H1 (cell line): ENCODE results near the gene RPS6KB2. TPM values are rescaled to one million over a fixed set of nuclear protein-coding genes. Genes with fewer than 3 reads are reported as not detected.

Experiments
- CTCF ChIA-PET: fragments of 300-600 bp; sonication (Branson Sonifier 250); formaldehyde crosslinking; loops from one replicate; lab custom pipeline; 2021; ENCODE audit not compliant: partially characterized antibody; lab: Charles Lee
- POLR2A ChIA-PET: fragments of 300-600 bp; sonication (Branson Sonifier 250); formaldehyde crosslinking; loops from one replicate; lab custom pipeline; 2021; ENCODE audit warnings: inconsistent platforms; ENCODE audit not compliant: partially characterized antibody; lab: Charles Lee
- DNase-seq, 2 experiments: peaks; one replicate each; pipeline versions ENCODE4 v3.0.0 to v3.0.0-alpha.2; 2010 to 2022; ENCODE audit warnings: low spot score in 2 of 2, low read depth in 1 of 2, mixed read lengths in 1 of 2
- FAIRE-seq: peaks from 2 replicates; lab custom pipeline; 2011; peaks lifted over from hg19 to GRCh38; lab: Jason Lieb, UNC
- H2AFZ ChIP-seq: 2 replicates; pipeline ENCODE4 v1.8.1; 2012; ENCODE audit warnings: low read length, inconsistent platforms
- H2AK5ac ChIP-seq: 2 replicates; pipeline ENCODE4 v1.6.1; 2013; ENCODE audit warnings: low read depth, low read length
- H2BK120ac ChIP-seq: replicated peaks from 2 replicates; pipeline ENCODE3; 2013; ENCODE audit warnings: low read depth, low read length, inconsistent platforms
- H2BK12ac ChIP-seq: 2 replicates; pipeline ENCODE4 v1.6.1; 2013; ENCODE audit warnings: low read depth, low read length
- H2BK15ac ChIP-seq: 2 replicates; pipeline ENCODE4 v1.6.1; 2013; ENCODE audit warnings: low read length
- H2BK20ac ChIP-seq: 2 replicates; pipeline ENCODE4 v1.6.1; 2013; ENCODE audit warnings: low read length
- H2BK5ac ChIP-seq: 2 replicates; pipeline ENCODE4 v1.6.1; 2013; ENCODE audit warnings: low read depth, low read length
- H3K14ac ChIP-seq: 2 replicates; pipeline ENCODE4 v1.6.1; 2013; ENCODE audit warnings: inconsistent platforms; ENCODE audit not compliant: insufficient read length
- H3K18ac ChIP-seq: 2 replicates; pipeline ENCODE4 v1.6.1; 2013; ENCODE audit warnings: low read length; ENCODE audit errors: extremely low read depth
- H3K23ac ChIP-seq: 2 replicates; pipeline ENCODE4 v1.6.1; 2013; ENCODE audit warnings: inconsistent platforms; ENCODE audit not compliant: insufficient read length
- H3K23me2 ChIP-seq: 2 replicates; pipeline ENCODE4 v1.6.1; 2013; ENCODE audit warnings: low read depth, low read length
- H3K27ac ChIP-seq: 2 replicates; pipeline ENCODE4 v1.6.1; 2011; ENCODE audit warnings: low read depth, low read length, inconsistent platforms
- H3K27me3 ChIP-seq, 4 experiments: replicated peaks in 1 of 4; 1 replicate in 1 of 4; 2 replicates in 3 of 4; pipeline versions ENCODE4 v1.6.1 to v1.8.1; 2011 to 2013; ENCODE audit warnings: low read length in 3 of 4, mild to moderate bottlenecking in 3 of 4, inconsistent platforms in 2 of 4, mixed read lengths in 2 of 4, moderate library complexity in 1 of 4; ENCODE audit not compliant: control insufficient read depth in 3 of 4, insufficient read depth in 3 of 4; ENCODE audit errors: extremely low read depth in 1 of 4
- H3K36me3 ChIP-seq, 4 experiments: 2 replicates each; pipeline versions ENCODE4 v1.6.1 to v1.8.1; 2011 to 2013; ENCODE audit warnings: mild to moderate bottlenecking in 4 of 4, low read length in 3 of 4, moderate library complexity in 2 of 4, control low read depth in 1 of 4, inconsistent platforms in 1 of 4; ENCODE audit not compliant: insufficient read depth in 4 of 4, control insufficient read depth in 2 of 4
- H3K4ac ChIP-seq: replicated peaks from 2 replicates; pipeline ENCODE3; 2013; ENCODE audit warnings: low read length, low read depth, mixed read lengths, inconsistent platforms; ENCODE audit not compliant: insufficient read length
- H3K4me1 ChIP-seq, 4 experiments: replicated peaks in 1 of 4; 1 replicate in 1 of 4; 2 replicates in 3 of 4; pipeline versions ENCODE4 v1.6.1 to v1.8.1; 2011 to 2013; ENCODE audit warnings: low read length in 3 of 4, inconsistent platforms in 2 of 4, mixed read lengths in 1 of 4; ENCODE audit not compliant: insufficient read depth in 4 of 4, control insufficient read depth in 3 of 4
- H3K4me2 ChIP-seq, 2 experiments: 2 replicates each; pipeline versions ENCODE4 v1.6.1 to v1.8.1; 2011 to 2013; ENCODE audit warnings: low read depth in 2 of 2, low read length in 2 of 2, control low read depth in 1 of 2, inconsistent platforms in 1 of 2, mild to moderate bottlenecking in 1 of 2; ENCODE audit not compliant: insufficient read depth in 1 of 2
- H3K4me3 ChIP-seq, 4 experiments: fragments of 200-600, 300-600 bp in 1 of 4; sonication (generic), shearing (Covaris generic), sonication (Bioruptor Twin) in 1 of 4; 2 replicates each; pipeline versions ENCODE4 v1.5.1 to v1.8.1; 2011 to 2016; ENCODE audit warnings: low read length in 4 of 4, low read depth in 3 of 4, control low read depth in 2 of 4, inconsistent platforms in 2 of 4, mild to moderate bottlenecking in 2 of 4, mixed read lengths in 1 of 4, moderate library complexity in 1 of 4; ENCODE audit not compliant: insufficient read depth in 2 of 4; ENCODE audit errors: extremely low read depth in 1 of 4
- H3K56ac ChIP-seq: replicated peaks from 2 replicates; pipeline ENCODE3; 2013; ENCODE audit warnings: low read depth, mild to moderate bottlenecking, mixed read lengths, low read length, inconsistent platforms; ENCODE audit not compliant: insufficient read length
- H3K79me1 ChIP-seq: 2 replicates; pipeline ENCODE4 v1.6.1; 2013; ENCODE audit warnings: low read depth, low read length, control low read depth
- H3K79me2 ChIP-seq, 2 experiments: 2 replicates each; pipeline versions ENCODE4 v1.6.1 to v1.8.1; 2012 to 2013; ENCODE audit warnings: low read length in 2 of 2, mild to moderate bottlenecking in 2 of 2, inconsistent platforms in 1 of 2; ENCODE audit not compliant: insufficient read depth in 2 of 2, control insufficient read depth in 1 of 2
- H3K9ac ChIP-seq, 4 experiments: replicated peaks in 1 of 4; 1 replicate in 1 of 4; 2 replicates in 3 of 4; pipeline versions ENCODE4 v1.6.1 to v1.8.1; 2011 to 2013; ENCODE audit warnings: low read depth in 3 of 4, low read length in 3 of 4, control low read depth in 2 of 4, mild to moderate bottlenecking in 2 of 4, moderate library complexity in 2 of 4, inconsistent platforms in 1 of 4; ENCODE audit errors: extremely low read depth in 1 of 4
- H3K9me3 ChIP-seq, 2 experiments: 2 replicates each; pipeline versions ENCODE4 v1.6.1 to v1.8.1; 2012 to 2013; ENCODE audit warnings: mild to moderate bottlenecking in 2 of 2, moderate library complexity in 2 of 2, control low read depth in 1 of 2, inconsistent platforms in 1 of 2, low read depth in 1 of 2, low read length in 1 of 2, mixed read lengths in 1 of 2; ENCODE audit not compliant: insufficient read depth in 2 of 2
- H4K20me1 ChIP-seq, 2 experiments: replicated peaks in 1 of 2; 2 replicates each; pipeline versions ENCODE3 to v1.8.1; 2011 to 2013; ENCODE audit warnings: inconsistent platforms in 2 of 2, low read length in 2 of 2, mild to moderate bottlenecking in 1 of 2; ENCODE audit not compliant: insufficient read depth in 2 of 2, control insufficient read depth in 1 of 2
- H4K5ac ChIP-seq: 2 replicates; pipeline ENCODE4 v1.6.1; 2013; ENCODE audit warnings: low read length, low read depth, mixed read lengths, inconsistent platforms; ENCODE audit not compliant: insufficient read length
- H4K8ac ChIP-seq: 2 replicates; pipeline ENCODE4 v1.8.0; 2013; ENCODE audit warnings: mild to moderate bottlenecking, moderate library complexity, low read length, inconsistent platforms; ENCODE audit not compliant: insufficient read depth; ENCODE audit errors: extremely low read depth
- H4K91ac ChIP-seq: replicated peaks from 2 replicates; pipeline ENCODE3; 2013; ENCODE audit warnings: low read length, mixed read lengths, inconsistent platforms; ENCODE audit not compliant: insufficient read length
- CHD1 ChIP-seq: IDR thresholded peaks from 2 replicates; pipeline ENCODE4 v1.6.1; 2012; ENCODE audit warnings: low read depth, low read length, improper control_type of control experiment
- EGR1 ChIP-seq: IDR thresholded peaks from 2 replicates; pipeline ENCODE4 v1.6.1; 2011; ENCODE audit warnings: low read depth, low read length, borderline replicate concordance
- KDM5A ChIP-seq: fragments of 200-600 bp; IDR thresholded peaks from 2 replicates; pipeline ENCODE4 v1.7.1; 2012; ENCODE audit warnings: mild to moderate bottlenecking, low read length, inconsistent platforms, mixed read lengths
- NANOG ChIP-seq: IDR thresholded peaks from 2 replicates; pipeline ENCODE4 v1.6.1; 2011; ENCODE audit warnings: low read length, low read depth, mild to moderate bottlenecking, inconsistent platforms; ENCODE audit not compliant: insufficient read depth, poor library complexity, severe bottlenecking
- POU5F1 ChIP-seq: IDR thresholded peaks from 2 replicates; pipeline ENCODE4 v1.6.1; 2011; ENCODE audit warnings: low read depth, mild to moderate bottlenecking, low read length, moderate library complexity
- WGBS, 2 experiments: shearing (Covaris generic) in 1 of 2; methylation state at CpG; one replicate each; pipeline versions ENCODE4 v1.1.6 to v1.1.7; 2013 to 2015; ENCODE audit warnings: low lambda C conversion rate in 2 of 2, mixed read lengths in 2 of 2, inconsistent platforms in 1 of 2, low coverage in 1 of 2, missing lambda C conversion rate in 1 of 2; ENCODE audit not compliant: insufficient replicate concordance in 2 of 2, insufficient coverage in 1 of 2, insufficient read length in 1 of 2; ENCODE audit errors: extremely low coverage in 1 of 2, missing lambda C conversion rate in 1 of 2; 5-methylcytosine and 5-hydroxymethylcytosine counted together
- polyA plus RNA-seq, 7 experiments: library from polyadenylated mRNA; depleted of rRNA in 3 of 7; stranded (reverse) in 5 of 7; unstranded in 2 of 7; fragments of >200 nt in 5 of 7; fragments of 200-250 nt in 2 of 7; gene quantifications; 1 replicate in 5 of 7; 2 replicates in 1 of 7; 4 replicates in 1 of 7; pipeline versions ENCODE4 v1.2.1 to v1.2.3, GENCODE V29; 2011 to 2013; ENCODE audit warnings: missing spikeins in 2 of 7, mixed read lengths in 2 of 7
- total RNA-seq: library from RNA; stranded (reverse); fragmentation: NEBNext Ultra II Directional; extraction: Animal tissue kit (Norgen Biotek cat#: 25700); gene quantifications from 2 replicates; pipeline ENCODE4 v1.2.1, GENCODE V29; 2021
- TF ChIP-seq, protein P1 (sequence below): IDR thresholded peaks from 2 replicates; pipeline ENCODE4 v1.6.1; 2011; ENCODE audit warnings: low read length, improper control_type of control experiment

The RPS6KB2 gene
- total and polyA plus RNA-seq, 2 of the 8 experiments (the other 6 are each of a cell fraction or from before 2014, with no cell fraction given) = 41.0 to 47.1 TPM

DNA sequence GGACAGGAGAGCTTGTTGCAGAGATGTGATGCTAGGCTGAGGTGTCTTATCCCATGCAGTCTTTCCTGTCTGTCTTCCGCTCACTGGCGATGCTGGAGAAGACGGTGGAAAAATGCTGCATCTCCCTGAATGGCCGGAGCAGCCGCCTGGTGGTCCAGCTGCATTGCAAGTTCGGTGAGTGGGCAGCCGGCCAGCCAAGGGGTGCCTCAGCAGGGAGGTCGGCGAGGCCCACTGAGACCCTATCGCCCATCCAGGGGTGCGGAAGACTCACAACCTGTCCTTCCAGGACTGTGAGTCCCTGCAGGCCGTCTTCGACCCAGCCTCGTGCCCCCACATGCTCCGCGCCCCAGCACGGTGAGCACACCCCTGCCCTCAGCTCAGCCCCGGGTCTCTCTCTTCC is 34.9 kb upstream of the RPS6KB2 start:
- Histone ChIP-seq H3K23ac (no peak overlapping the region), H2BK120ac (no peak overlapping the region), H2BK15ac (no peak overlapping the region), H2AK5ac (no peak overlapping the region), H3K4me3 (no peak overlapping the region), H3K27ac (no peak overlapping the region), H3K23me2 (peaks cover 13% of the 10 kb centered on the region), H4K20me1 (peaks cover 0 to 5% of the 10 kb centered on the region in 2 experiments), H2AFZ (no peak overlapping the region), H2BK5ac (no peak overlapping the region), H4K8ac (no peak overlapping the region), H3K14ac (no peak overlapping the region), H2BK20ac (no peak overlapping the region), H3K9ac (no peak overlapping the region), H3K4me1 (peaks cover 0 to 9% (median 6%) of the 10 kb centered on the region in 4 experiments; a peak in 4 of 7 replicates), H3K4me2 (no peak overlapping the region; a peak in 1 of 4 replicates), H3K4ac (no peak overlapping the region), H3K79me1 (0 out of 2 replicates have a peak, but pooled peaks cover 2% of the 10 kb centered on the region), H2BK12ac (no peak overlapping the region), H3K18ac (no peak overlapping the region), H3K36me3 (peaks cover 2 to 16% (median 9%) of the 10 kb centered on the region in 4 experiments; a peak in 5 of 8 replicates), H4K5ac (no peak overlapping the region), H4K91ac (no peak overlapping the region), H3K27me3 (no peaks in the 10 kb centered on the region), H3K9me3 (no peaks in the 10 kb centered on the region), H3K79me2 (no peaks in the 10 kb centered on the region), H3K56ac (no peak overlapping the region)
- 95% methylated on average over 18 of the region's 18 CpGs; no CpG with 5 or more reads in 1 of the 2 experiments for WGBS, 2 experiments
- no peak for DNase-seq
- POLR2A ChIA-PET = interaction anchor here (1.0 to 3.3 kb wide), 6 partner anchors 8 to 48 kb away, joined by 3 to 31 read pairs (median 5); partner anchors contain the start of genes PPP1CA and PTPRCAP
- CTCF ChIA-PET = interaction anchor here (7.0 to 34.8 kb wide), 2 partner anchors 13 to 35 kb away, joined by 52 to 1305 read pairs; partner anchors contain the start of gene POLD4
- FAIRE-seq = no peak
- TF ChIP-seq NANOG (no peak), KDM5A (no peak), EGR1 (no peak), POU5F1 (no peak), CHD1 (no peak)
- TF ChIP-seq, protein P1, sequence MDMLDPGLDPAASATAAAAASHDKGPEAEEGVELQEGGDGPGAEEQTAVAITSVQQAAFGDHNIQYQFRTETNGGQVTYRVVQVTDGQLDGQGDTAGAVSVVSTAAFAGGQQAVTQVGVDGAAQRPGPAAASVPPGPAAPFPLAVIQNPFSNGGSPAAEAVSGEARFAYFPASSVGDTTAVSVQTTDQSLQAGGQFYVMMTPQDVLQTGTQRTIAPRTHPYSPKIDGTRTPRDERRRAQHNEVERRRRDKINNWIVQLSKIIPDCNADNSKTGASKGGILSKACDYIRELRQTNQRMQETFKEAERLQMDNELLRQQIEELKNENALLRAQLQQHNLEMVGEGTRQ = no peak
